Measurements from ENCODE around the gene PTPRN2. TPM values are rescaled to one million over a fixed set of nuclear protein-coding genes. Genes with fewer than 3 reads are reported as not detected.

Gene PTPRN2
- total RNA-seq, 4 donors from 2014 or later = 14.9 to 34.3 (median 21.3) TPM

DNA sequence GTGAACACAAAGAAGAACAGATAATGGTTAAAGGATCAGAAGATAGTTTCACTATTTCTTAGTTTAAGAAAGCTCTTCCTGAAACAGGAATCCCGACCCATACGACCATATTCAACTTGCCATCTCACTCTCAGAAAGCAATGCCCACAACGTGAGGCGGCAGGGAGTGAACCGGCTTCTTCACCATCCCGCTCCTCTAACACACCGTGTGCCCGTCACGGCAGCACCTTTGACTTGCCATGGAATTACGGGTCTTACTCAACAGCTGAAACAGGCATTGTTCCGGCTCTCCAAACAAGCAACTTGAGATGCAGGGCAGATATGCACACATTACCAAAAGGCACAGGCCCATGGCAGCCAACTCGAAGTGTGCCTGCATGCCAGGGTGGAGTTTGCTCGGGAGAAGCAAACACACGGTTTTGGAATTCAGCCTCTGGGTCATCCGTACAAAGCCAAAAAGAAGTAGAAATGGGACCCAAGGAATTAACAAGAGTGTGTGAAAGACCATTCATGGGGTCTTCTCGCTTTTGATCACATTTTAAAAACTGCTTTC is 957.2 kb downstream of the PTPRN2 start:
- H3K36me3 ChIP-seq = no peaks in the 10 kb centered on the region
- DNase-seq = peak in 1 of 3 donors; percentile 15
- TF ChIP-seq POLR2A (IDR thresholded peaks at IDR 0.05) = no peak
- TF ChIP-seq, protein P1, sequence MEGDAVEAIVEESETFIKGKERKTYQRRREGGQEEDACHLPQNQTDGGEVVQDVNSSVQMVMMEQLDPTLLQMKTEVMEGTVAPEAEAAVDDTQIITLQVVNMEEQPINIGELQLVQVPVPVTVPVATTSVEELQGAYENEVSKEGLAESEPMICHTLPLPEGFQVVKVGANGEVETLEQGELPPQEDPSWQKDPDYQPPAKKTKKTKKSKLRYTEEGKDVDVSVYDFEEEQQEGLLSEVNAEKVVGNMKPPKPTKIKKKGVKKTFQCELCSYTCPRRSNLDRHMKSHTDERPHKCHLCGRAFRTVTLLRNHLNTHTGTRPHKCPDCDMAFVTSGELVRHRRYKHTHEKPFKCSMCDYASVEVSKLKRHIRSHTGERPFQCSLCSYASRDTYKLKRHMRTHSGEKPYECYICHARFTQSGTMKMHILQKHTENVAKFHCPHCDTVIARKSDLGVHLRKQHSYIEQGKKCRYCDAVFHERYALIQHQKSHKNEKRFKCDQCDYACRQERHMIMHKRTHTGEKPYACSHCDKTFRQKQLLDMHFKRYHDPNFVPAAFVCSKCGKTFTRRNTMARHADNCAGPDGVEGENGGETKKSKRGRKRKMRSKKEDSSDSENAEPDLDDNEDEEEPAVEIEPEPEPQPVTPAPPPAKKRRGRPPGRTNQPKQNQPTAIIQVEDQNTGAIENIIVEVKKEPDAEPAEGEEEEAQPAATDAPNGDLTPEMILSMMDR (IDR thresholded peaks at IDR 0.05) = no peak
- no peaks in the 10 kb centered on the region for H3K9me3 ChIP-seq
- no peaks in the 10 kb centered on the region for H3K27me3 ChIP-seq
- H3K4me3 ChIP-seq = no peak overlapping the region
- H3K4me1 ChIP-seq = no peaks in the 10 kb centered on the region
- no peak overlapping the region for H3K27ac ChIP-seq

DNA sequence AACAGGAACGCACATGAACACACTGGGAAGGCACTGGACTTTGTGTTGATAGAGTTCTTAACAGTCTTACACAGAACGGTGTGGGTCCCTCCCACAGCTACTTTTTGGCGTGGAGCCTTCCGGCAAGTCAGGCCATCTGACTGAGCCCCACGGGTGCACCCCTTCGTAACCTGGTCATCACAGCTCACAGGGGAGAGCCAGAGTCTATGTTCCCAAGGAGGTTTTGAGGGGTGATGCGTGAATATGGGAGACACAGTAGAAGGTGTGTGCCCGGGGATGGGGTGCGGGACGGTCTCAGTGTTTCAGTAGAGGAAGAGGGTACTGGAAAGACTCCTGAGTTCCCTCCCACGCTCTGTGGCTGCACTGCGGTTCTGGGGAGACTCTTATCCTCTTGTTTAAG is 959.2 kb downstream of the PTPRN2 start:
- no peaks in the 10 kb centered on the region for H3K36me3 ChIP-seq
- no peaks in the 10 kb centered on the region for H3K4me1 ChIP-seq
- TF ChIP-seq, protein P1 (IDR thresholded peaks at IDR 0.05) = no peak
- no peak for TF ChIP-seq POLR2A (IDR thresholded peaks at IDR 0.05)
- no peaks in the 10 kb centered on the region for H3K9me3 ChIP-seq
- DNase-seq = peak in 1 of 3 donors; percentile 26
- no peak overlapping the region for H3K27ac ChIP-seq
- H3K4me3 ChIP-seq = no peak overlapping the region
- H3K27me3 ChIP-seq = no peaks in the 10 kb centered on the region

DNA sequence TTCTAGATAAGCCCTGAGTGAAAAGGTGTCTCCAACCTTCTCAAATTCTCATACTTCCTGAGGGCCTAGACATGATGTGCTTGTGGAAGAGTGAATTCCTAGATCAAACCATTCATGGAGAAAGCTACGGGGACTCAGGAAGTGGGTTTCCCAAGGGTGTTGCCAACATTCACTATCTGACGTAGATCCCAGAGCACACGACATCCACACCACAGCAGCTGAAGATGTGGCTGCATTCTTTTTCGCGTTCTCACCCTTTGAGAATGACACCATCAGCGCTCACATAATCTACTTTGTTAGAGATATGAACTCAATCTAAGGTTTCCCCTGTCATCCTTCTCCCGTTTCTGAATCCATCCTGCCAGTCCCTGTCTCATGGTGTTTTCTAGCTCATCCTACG is 960.0 kb downstream of the PTPRN2 start:
- TF ChIP-seq, protein P1 (IDR thresholded peaks at IDR 0.05) = no peak
- no peak for TF ChIP-seq POLR2A (IDR thresholded peaks at IDR 0.05)
- Histone ChIP-seq H3K27ac (no peak overlapping the region), H3K4me1 (no peaks in the 10 kb centered on the region), H3K9me3 (no peaks in the 10 kb centered on the region), H3K4me3 (no peak overlapping the region), H3K36me3 (no peaks in the 10 kb centered on the region), H3K27me3 (no peaks in the 10 kb centered on the region)
- no peak for DNase-seq

DNA sequence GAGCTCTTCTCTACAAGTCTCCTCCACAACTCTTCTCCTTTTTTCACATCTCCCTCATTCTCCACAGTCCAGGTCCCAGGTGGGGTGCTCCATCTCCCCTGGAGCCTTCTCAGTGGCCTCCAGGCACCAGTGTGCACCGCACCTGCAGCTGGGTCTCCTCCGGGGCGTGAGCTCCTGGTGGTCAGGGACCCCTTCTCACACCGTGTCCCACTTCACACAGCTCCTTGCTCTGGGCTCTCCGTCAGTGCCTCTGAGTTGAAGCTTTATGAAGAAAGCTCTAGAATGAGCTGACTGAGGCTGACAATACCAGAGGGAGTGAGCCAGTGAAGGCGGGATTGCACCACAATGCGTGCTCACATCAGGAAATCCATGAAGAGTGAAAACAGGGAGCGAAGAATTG is 960.6 kb downstream of the PTPRN2 start:
- TF ChIP-seq, protein P1 (IDR thresholded peaks at IDR 0.05) = no peak
- TF ChIP-seq POLR2A (IDR thresholded peaks at IDR 0.05) = no peak
- H3K27me3 ChIP-seq = no peaks in the 10 kb centered on the region
- DNase-seq = peak in 1 of 3 donors; percentile 22
- H3K27ac ChIP-seq = no peak overlapping the region
- H3K36me3 ChIP-seq = no peaks in the 10 kb centered on the region
- H3K4me1 ChIP-seq = no peaks in the 10 kb centered on the region
- no peaks in the 10 kb centered on the region for H3K9me3 ChIP-seq
- H3K4me3 ChIP-seq = no peak overlapping the region

DNA sequence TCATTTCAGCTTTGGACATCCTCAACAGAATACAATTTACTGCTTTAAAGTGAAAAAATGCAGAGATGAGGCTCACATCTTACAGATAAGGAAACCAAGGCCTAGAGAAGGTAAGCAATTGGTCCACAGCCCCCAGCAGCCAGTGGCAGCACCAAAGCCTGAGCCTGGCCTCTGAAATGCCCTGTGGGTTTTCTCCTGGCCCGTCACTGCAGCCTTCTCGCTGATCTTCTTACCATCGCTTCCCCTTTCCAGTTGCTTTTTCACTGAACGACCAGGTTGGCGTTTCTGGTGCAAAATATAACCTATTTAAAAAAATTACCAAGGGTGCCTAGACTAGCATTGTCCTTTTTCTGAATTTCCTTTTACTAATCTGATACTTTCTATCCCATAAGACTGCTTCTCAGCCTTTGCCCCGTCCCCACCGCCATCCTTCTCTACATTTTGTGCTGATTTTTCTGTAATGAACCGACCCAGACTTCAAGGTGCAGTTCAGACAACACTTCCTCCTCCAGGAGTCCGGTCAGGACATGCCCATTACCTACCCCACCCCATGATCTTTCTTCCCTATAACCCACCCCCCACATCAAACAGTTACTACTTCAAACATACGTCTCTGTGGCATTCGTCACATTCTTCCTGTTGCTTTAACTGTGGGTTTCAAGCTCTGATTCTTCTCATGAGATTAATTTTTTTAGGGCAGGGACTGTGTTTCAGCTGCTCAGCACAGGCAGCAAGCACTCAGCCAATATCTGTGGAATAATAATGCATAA is 961.5 kb downstream of the PTPRN2 start:
- no peaks in the 10 kb centered on the region for H3K36me3 ChIP-seq
- no peaks in the 10 kb centered on the region for H3K9me3 ChIP-seq
- TF ChIP-seq, protein P1 (IDR thresholded peaks at IDR 0.05) = no peak
- no peak for TF ChIP-seq POLR2A (IDR thresholded peaks at IDR 0.05)
- no peak overlapping the region for H3K27ac ChIP-seq
- H3K4me3 ChIP-seq = no peak overlapping the region
- H3K4me1 ChIP-seq = no peaks in the 10 kb centered on the region
- no peaks in the 10 kb centered on the region for H3K27me3 ChIP-seq
- peak in 1 of 3 donors; percentile 23 for DNase-seq
